ENCODE measurements around the gene TRNAU1AP.

DNA sequence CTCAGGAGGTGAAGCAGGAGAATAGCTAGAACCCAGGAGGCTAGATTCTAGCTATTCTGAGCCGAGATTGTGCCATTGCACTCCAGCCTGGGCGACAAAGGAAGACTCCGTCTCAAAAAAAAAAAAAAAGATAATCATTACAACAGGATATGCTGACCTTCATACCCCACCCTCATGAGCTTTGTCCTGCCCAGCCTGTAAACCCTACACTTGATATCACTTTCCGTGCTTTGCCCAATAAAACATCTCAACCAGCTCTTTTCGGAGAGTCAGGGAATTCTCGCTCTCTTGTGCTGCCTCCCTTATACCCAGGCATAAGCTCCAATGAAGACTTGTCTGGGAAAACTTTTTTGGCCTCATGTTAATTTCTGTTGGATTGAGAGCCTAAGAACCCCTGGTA lies 1.5 kb upstream of the TRNAU1AP start:
- TF ChIP-seq, protein P1, sequence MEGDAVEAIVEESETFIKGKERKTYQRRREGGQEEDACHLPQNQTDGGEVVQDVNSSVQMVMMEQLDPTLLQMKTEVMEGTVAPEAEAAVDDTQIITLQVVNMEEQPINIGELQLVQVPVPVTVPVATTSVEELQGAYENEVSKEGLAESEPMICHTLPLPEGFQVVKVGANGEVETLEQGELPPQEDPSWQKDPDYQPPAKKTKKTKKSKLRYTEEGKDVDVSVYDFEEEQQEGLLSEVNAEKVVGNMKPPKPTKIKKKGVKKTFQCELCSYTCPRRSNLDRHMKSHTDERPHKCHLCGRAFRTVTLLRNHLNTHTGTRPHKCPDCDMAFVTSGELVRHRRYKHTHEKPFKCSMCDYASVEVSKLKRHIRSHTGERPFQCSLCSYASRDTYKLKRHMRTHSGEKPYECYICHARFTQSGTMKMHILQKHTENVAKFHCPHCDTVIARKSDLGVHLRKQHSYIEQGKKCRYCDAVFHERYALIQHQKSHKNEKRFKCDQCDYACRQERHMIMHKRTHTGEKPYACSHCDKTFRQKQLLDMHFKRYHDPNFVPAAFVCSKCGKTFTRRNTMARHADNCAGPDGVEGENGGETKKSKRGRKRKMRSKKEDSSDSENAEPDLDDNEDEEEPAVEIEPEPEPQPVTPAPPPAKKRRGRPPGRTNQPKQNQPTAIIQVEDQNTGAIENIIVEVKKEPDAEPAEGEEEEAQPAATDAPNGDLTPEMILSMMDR (IDR thresholded peaks at IDR 0.05), result no peak
- no peak for TF ChIP-seq POLR2A (IDR thresholded peaks at IDR 0.05)
